Activated CD4-positive, CD25-positive, alpha-beta regulatory T cell (primary cell): ENCODE data around the gene ACCS.

Experiments
- DNase-seq, 4 experiments: peaks; one replicate each; lab custom pipeline; 2025; lab: John Stamatoyannopoulos, UW

Gene ACCS

GRCh38 chr11:44065841-44066731, at the start of gene ACCS:
TSS of gene ACCS (plus strand) at chr11:44066270. CDS start at chr11:44067628, 1,358 bp downstream.
- peak; percentile 68 to 85 (median 76) for DNase-seq

GRCh38 chr11:44016546-44017442, 49.3 kb upstream of the ACCS start:
- no peak for DNase-seq

DNA sequence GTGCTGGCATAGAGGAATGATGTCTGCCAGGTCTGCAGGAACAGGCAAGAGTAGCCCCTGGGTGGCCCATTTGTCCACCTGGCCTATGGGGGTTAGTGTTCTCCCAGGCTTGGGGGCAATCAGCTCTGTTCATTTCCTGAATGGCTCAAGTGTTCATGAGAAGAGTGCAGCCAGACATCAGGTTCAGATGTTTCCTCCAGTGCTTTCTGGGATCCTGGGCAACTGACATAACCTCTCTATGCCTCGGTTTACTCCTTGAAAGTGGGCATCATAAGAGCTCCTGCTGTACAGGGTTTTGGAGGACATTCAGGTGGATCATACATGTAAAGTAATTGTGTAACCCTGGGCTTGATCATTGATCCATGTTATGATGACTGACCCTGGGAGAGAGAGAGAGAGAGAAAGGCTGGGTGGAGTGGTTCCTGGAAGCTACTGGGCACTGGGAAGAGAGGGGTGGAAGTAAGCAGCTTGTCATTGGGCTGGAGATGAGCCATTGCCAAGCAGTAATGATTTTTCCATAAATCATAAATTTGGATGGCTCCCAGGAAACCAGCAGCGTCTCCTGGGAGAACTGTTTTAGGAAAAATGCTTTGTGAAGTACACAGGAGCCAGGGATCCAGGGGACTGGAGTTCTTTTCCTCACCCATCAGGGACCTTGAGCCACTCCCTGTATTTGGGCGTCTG, 48.5 kb upstream of the ACCS start:
- no peak for DNase-seq

GRCh38 chr11:44018127-44018521, 47.9 kb upstream of the ACCS start:
- DNase-seq: no peak

GRCh38 chr11:44018829-44019228, 47.2 kb upstream of the ACCS start:
- DNase-seq: no peak

GRCh38 chr11:44024977-44025376, 41.1 kb upstream of the ACCS start:
- no peak for DNase-seq

DNA sequence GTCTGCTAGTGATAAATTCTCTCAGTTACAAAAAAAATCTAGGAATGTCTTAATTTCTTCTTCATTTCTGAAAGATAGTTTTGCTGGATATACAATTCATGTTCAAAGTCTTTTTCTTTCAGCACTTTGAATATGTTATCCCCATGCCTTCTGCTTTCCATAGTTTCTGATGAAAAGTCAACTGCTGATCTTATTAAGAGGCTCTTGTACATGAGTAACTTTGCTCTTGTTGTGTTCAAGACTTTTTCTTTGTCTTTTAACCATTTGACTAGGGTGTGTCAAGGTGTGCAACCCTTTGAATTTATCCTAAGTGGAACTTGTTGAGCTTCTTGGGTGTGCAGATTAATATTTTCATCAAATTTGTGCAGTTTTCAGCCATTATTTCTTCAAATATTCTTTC, 40.3 kb upstream of the ACCS start:
- no peak for DNase-seq

GRCh38 chr11:44028401-44028800, 37.7 kb upstream of the ACCS start:
- no peak for DNase-seq

DNA sequence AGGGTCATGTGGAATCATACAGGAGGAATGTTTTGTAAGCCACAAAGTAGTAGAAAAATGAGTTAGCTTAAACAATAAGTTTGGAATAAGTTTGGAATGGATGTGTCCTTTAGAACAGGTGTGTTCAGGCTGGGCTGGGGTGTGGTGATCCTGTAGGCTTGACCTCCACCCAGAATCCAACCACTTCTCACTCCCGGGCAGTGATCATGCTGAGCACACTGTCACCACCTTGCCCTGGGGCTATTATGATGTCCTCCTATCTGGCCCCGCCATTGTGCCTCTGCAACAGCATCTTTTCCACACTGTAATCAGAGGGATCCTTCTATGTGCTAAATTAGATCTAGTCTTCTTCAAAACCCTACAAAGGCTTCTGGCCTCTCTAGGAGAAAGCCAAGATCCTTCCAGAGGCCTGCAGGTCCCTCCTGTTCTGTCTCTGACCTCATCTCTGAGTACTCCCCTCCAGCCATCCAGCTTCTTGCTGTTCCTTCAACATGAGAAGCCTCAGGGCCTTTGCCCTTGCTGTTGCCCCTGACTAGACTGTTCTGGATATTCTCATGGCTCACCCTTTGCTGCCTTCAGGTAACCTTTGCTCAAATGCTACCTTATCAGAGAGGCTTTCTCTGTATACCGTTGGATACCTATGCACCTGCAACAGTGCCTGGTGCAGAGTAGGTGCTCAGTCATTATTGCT, 37.1 kb upstream of the ACCS start:
- no peak for DNase-seq

DNA sequence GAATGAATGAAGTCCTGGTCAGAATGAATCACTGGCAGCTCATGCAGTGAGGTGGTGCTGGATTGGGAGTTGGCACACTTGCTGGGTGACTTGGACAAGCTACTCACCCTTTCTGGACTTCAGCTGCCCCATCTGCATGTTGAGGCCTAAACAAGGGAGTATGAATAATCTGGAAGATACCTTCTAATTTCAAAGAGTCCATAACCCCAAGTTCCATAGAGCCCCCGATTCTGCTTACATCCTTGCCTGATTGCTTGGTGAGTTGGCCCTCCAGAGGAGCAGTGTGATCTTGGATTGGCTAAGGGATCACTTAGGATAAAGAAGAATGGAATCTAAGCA, 36.6 kb upstream of the ACCS start:
- no peak for DNase-seq

- DNase-seq: no peak
Observed at GRCh38 chr11:44029977-44030911, 35.8 kb upstream of the ACCS start.

- no peak for DNase-seq
Observed at GRCh38 chr11:44030996-44031395, 35.1 kb upstream of the ACCS start.

DNA sequence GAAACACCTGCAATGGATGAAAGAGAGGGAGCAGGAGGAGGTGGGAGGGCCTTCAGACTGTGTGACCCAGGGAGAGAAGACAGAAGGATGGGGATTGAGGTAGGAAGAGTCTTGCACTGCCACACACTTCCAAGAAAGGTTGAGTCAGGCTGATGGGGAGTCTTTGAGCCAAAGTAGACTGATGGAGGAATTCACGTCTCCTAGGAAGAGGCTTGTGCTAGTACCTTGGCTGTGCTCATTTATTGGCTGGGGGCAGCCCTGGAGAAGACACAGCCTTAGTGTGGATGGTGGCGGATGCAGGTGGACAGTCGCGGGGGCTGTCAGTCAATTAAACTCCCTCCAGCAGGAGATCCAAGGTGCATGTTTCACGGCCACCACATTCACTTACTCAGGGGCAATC, 34.5 kb upstream of the ACCS start:
- no peak for DNase-seq

DNA sequence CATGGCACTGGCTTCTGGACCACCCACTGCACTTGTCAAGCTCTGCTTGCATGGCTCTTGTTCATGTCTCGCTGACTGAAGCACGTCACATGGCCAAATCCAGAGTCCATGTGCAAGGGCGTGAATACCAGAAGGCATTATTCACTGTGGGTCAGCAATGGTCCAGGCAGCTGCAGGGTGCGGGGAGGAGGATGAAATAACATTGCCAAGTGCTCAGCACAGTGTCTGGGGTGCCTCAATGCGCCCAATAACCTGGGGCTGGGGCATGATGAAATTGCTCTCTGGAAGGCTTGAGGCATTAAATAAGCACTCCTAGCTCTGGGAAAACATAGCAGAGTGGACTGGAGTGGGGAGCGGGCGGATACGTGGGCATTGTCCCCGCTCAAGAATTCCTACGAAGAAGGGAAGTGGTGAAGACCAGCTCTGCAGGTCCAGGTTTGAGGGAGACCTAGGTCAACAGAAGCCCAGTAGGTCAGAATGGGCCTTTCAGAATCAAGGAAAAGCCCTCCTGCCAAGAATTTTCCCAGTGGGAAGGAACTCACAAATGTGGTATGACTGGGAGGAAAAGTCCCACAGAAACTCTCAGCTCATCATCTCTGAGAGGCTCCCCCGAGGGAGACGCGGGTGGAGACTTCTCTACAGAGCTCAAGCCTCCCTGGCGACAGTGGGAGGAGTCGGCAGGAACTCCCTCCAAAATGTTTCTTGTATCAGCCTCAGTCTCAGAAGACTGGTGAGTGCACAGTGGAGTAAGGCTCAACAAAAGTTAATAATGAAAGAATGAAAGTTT, 33.6 kb upstream of the ACCS start:
- DNase-seq: no peak

DNA sequence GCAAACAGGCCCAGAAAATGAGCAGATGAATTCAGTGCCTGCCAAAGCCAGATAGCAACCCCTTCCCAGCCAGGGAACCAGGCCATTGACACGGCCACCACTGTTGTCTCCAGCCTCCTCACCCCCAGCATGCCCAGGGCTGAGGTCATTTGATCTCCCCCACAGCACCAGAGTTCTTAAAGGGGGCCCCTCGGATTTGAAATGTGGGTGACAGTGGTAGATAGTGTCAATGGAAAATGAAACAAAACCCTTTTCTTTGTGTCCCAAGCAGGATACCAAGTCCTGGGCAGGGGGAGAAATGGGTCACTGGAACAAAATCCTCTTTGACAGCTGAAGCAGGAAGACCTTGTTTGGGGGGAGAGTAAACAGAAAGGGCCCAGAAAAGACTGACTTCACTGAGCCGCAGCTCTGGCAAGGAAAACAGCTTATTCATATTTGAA, 32.6 kb upstream of the ACCS start:
- no peak for DNase-seq

DNA sequence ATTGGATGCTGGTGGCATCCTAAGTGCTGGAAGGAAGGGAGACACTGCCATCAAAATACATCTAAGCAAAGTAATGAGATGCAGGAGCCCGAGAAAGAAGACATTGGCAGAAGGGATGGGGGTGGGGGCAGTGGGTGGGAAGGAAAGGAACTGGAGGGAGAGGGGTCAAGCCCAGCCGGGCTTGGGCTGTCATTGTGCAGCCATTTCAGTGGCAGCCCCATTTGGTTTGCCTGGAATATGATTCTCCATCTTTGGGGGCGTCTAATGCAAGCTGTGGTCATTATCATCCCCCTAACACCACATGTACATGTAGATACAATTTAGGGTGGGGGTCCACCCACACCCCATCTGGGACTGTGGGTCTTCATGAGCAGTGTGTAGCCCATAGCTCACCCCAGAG, 32.2 kb upstream of the ACCS start:
- DNase-seq: no peak

- DNase-seq: no peak
Observed at GRCh38 chr11:44034639-44035038, 31.4 kb upstream of the ACCS start.

DNA sequence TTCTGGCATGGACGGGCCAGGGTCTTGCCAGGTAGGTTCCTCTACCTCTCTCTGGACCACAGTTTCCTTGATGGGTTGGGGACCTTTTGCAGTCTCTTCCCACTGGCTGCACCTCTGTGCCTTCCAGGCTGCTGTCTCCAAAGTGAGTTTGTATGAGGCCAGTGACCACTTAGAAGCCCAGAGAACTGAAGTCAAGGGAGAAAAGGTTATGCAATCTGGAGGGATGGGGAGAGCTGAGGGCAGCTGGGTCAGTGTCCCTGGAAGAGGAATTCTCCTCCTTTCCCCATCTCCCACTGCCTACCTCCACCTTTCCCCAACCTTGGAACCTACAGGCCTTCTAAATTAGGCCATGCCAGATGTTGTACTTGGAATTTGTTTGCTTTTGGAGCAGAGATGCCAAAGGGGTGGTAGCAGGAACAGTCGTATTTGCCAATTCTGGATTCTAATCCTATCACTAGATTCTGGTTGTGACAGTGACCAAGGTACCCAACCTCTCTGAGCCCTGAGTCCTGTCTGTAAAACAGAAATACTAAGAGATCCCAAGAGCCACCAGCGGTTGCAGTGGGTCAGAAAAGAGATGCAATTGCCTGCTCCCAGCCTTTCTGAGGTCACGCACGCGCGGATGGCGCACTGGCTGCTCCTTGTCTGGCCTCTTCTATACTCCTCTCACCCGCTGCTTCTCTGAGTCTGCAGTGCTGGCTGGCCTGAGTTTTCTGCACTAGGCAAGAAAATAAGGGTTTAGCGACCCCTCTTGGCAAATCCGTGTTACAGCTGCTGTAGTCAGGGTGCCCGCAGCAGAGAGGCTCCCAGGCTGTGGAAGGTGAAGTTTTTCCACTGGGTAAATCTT, 29.0 kb upstream of the ACCS start:
- DNase-seq: no peak

DNA sequence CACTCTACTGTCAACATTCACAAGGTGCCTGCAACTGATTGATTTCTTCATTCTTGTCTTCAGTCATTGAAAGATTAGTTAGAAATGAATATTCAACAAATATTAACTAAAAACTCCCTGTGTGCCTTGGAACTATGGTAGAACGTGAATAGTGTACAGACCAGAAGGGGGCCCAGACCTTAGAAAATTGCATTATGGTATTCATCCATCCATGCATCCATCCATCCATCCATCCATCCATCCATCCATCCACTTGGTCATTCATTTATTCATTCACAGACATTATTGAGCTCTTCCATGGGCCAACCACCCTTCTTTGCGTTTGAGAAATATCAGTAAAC, 28.4 kb upstream of the ACCS start:
- no peak for DNase-seq
